GM19193 (cell line): ENCODE results near the gene SELPLG.

Experiments
- POLR2A ChIP-seq: IDR thresholded peaks from 4 replicates; pipeline ENCODE4 v1.6.1; 2011; ENCODE audit not compliant: insufficient read depth, insufficient read length; ENCODE audit errors: extremely low read depth

SELPLG gene

GRCh38 chr12:108580531-108580930 is 53.2 kb downstream of the SELPLG start:
- TF ChIP-seq POLR2A = no peak

GRCh38 chr12:108578813-108579212 is 54.9 kb downstream of the SELPLG start:
- no peak for TF ChIP-seq POLR2A

- no peak for TF ChIP-seq POLR2A
Observed at GRCh38 chr12:108578264-108578663, 55.4 kb downstream of the SELPLG start.

GRCh38 chr12:108577458-108577857 is 56.2 kb downstream of the SELPLG start:
- no peak for TF ChIP-seq POLR2A

- no peak for TF ChIP-seq POLR2A
Observed at GRCh38 chr12:108576660-108577234, 56.9 kb downstream of the SELPLG start.

- no peak for TF ChIP-seq POLR2A
Observed at GRCh38 chr12:108575199-108575912, 58.3 kb downstream of the SELPLG start.

GRCh38 chr12:108573317-108573716 is 60.4 kb downstream of the SELPLG start:
- TF ChIP-seq POLR2A = no peak

GRCh38 chr12:108572166-108572790 is 61.4 kb downstream of the SELPLG start:
- peak; percentile 38 for TF ChIP-seq POLR2A
